ENCODE measurements around the gene SP140L. TPM values are rescaled to one million over a fixed set of nuclear protein-coding genes. Genes with fewer than 3 reads are reported as not detected.

The SP140L gene
- total and polyA plus RNA-seq, 2 of the 8 experiments (the other 6 are each of a cell fraction or from before 2014, with no cell fraction given): 0.36 to 1.5 TPM

DNA sequence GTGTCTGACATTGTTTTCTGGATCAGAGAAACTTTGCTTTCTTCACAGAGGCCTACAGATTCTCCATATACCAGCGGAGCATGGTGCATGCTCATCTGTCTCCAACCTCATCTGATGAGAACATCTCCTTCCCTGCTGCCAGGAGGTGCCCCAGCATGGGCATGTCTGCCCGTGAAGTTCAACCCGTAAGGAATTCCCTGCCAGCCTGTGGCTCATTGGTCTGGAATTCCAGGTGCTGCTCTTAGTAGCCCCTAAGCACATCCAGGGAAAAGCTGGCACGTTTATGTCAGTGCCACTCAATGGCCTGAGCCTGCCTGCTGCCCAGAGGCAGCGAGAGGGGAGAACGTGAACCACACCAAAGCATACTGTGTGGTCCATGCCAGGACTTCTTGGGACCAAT is 87.3 kb downstream of the SP140L start:
- Histone ChIP-seq H2BK5ac (ENCODE audit: low read depth, low read length) (no peak overlapping the region), H2BK20ac (ENCODE audit: low read length) (no peak overlapping the region), H3K27me3 (replicated peaks in 1 of 4; ENCODE audit: control insufficient read depth in 3 of 4, extremely low read depth in 1 of 4, insufficient read depth in 3 of 4, low read length in 3 of 4) (peaks cover 5 to 29% (median 22%) of the 10 kb centered on the region in 4 experiments), H3K4me1 (replicated peaks in 1 of 4; ENCODE audit: control insufficient read depth in 3 of 4, insufficient read depth in 4 of 4, low read length in 3 of 4) (peaks cover 0 to 9% (median under 1%) of the 10 kb centered on the region in 4 experiments; a peak in 1 of 7 replicates), H2BK120ac (replicated peaks; ENCODE audit: low read depth, low read length) (no peak overlapping the region), H3K4me2 (ENCODE audit: insufficient read depth in 1 of 2, low read depth in 2 of 2, low read length in 2 of 2) (no peak overlapping the region), H3K56ac (replicated peaks; ENCODE audit: insufficient read length, low read depth, low read length) (no peak overlapping the region), H4K91ac (replicated peaks; ENCODE audit: insufficient read length, low read length) (no peak overlapping the region), H3K27ac (ENCODE audit: low read depth, low read length) (no peak overlapping the region), H3K4me3 (ENCODE audit: extremely low read depth in 1 of 4, insufficient read depth in 2 of 4, low read depth in 3 of 4, low read length in 4 of 4) (no peak overlapping the region), H3K36me3 (ENCODE audit: control insufficient read depth in 2 of 4, insufficient read depth in 4 of 4, low read length in 3 of 4) (no peaks in the 10 kb centered on the region), H4K5ac (ENCODE audit: insufficient read length, low read depth, low read length) (no peak overlapping the region), H2BK15ac (ENCODE audit: low read length) (no peak overlapping the region), H3K23me2 (ENCODE audit: low read depth, low read length) (peaks cover 7% of the 10 kb centered on the region; the same call in 1 of the 2 replicates), H4K8ac (ENCODE audit: extremely low read depth, insufficient read depth, low read length) (peak overlapping the region; percentile 53; the same call in 1 of the 2 replicates), H3K9me3 (ENCODE audit: insufficient read depth in 2 of 2, low read depth in 1 of 2, low read length in 1 of 2) (no peaks in the 10 kb centered on the region), H2AK5ac (ENCODE audit: low read depth, low read length) (no peak overlapping the region), H3K23ac (ENCODE audit: insufficient read length) (no peak overlapping the region), H3K79me1 (ENCODE audit: low read depth, low read length) (no peaks in the 10 kb centered on the region), H3K14ac (ENCODE audit: insufficient read length) (no peak overlapping the region), H3K4ac (replicated peaks; ENCODE audit: insufficient read length, low read depth, low read length) (no peak overlapping the region), H3K9ac (replicated peaks in 1 of 4; ENCODE audit: extremely low read depth in 1 of 4, low read depth in 3 of 4, low read length in 3 of 4) (no peak overlapping the region), H4K20me1 (replicated peaks in 1 of 2; ENCODE audit: control insufficient read depth in 1 of 2, insufficient read depth in 2 of 2, low read length in 2 of 2) (no peaks in the 10 kb centered on the region), H3K18ac (ENCODE audit: extremely low read depth, low read length) (no peak overlapping the region), H3K79me2 (ENCODE audit: control insufficient read depth in 1 of 2, insufficient read depth in 2 of 2, low read length in 2 of 2) (no peaks in the 10 kb centered on the region), H2AFZ (ENCODE audit: low read length) (no peak overlapping the region), H2BK12ac (ENCODE audit: low read depth, low read length) (no peak overlapping the region)
- no peak for TF ChIP-seq CHD1 (IDR thresholded peaks at IDR 0.05; ENCODE audit: low read depth, low read length)
- no peak for TF ChIP-seq BRCA1 (IDR thresholded peaks at IDR 0.05; ENCODE audit: low read depth, low read length)
- TF ChIP-seq PHF8 (conservative IDR thresholded peaks at IDR 0.05; ENCODE audit: low read depth, low read length): no peak
- TF ChIP-seq RFX5 (IDR thresholded peaks at IDR 0.05; ENCODE audit: borderline replicate concordance, low read depth, low read length): no peak
- TF ChIP-seq TAF7 (optimal IDR thresholded peaks at IDR 0.05; ENCODE audit: borderline replicate concordance, low read depth, low read length): no peak
- no peak for TF ChIP-seq SRF (IDR thresholded peaks at IDR 0.05; ENCODE audit: low read depth, low read length)
- TF ChIP-seq SP4 (IDR thresholded peaks at IDR 0.05; ENCODE audit: low read length): no peak
- no peak for TF ChIP-seq EGR1 (IDR thresholded peaks at IDR 0.05; ENCODE audit: borderline replicate concordance, low read depth, low read length)
- no peak for TF ChIP-seq RBBP5 (IDR thresholded peaks at IDR 0.05; ENCODE audit: borderline replicate concordance, low read depth, low read length)
- no peak for TF ChIP-seq TEAD4 (IDR thresholded peaks at IDR 0.05; ENCODE audit: low read depth, low read length)
- TF ChIP-seq MAFK (IDR thresholded peaks at IDR 0.05; ENCODE audit: low read depth, low read length): no peak
- TF ChIP-seq, protein P1, sequence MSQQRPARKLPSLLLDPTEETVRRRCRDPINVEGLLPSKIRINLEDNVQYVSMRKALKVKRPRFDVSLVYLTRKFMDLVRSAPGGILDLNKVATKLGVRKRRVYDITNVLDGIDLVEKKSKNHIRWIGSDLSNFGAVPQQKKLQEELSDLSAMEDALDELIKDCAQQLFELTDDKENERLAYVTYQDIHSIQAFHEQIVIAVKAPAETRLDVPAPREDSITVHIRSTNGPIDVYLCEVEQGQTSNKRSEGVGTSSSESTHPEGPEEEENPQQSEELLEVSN (IDR thresholded peaks at IDR 0.05): no peak
- no peak for TF ChIP-seq TCF12 (IDR thresholded peaks at IDR 0.05; ENCODE audit: low read depth, low read length)
- no peak for TF ChIP-seq RXRA (IDR thresholded peaks at IDR 0.05; ENCODE audit: insufficient read depth, low read depth, low read length)
- TF ChIP-seq TBP (IDR thresholded peaks at IDR 0.05; ENCODE audit: low read depth, low read length): no peak
- FAIRE-seq (no peak), DNase-seq (ENCODE audit: low read depth in 1 of 2, low spot score in 2 of 2) (no peak)
- CTCF ChIA-PET (ENCODE audit: partially characterized antibody): interaction anchor here (0.6 kb wide), 2 partner anchors 13 to 407 kb away, joined by 3 read pairs; no protein-coding TSS in a partner anchor
- WGBS, 2 experiments (ENCODE audit: extremely low coverage in 1 of 2, insufficient coverage in 1 of 2, insufficient read length in 1 of 2, insufficient replicate concordance in 2 of 2, low coverage in 1 of 2, low lambda C conversion rate in 2 of 2, missing lambda C conversion rate in 1 of 2): 98% methylated on average over 6 of the region's 6 CpGs; no CpG with 5 or more reads in 1 of the 2 experiments
- POLR2A ChIA-PET (ENCODE audit: partially characterized antibody): no interaction called here

Data from H1 (cell line).